Spleen (tissue), 11 donors: ENCODE results near the gene GNAI1. TPM values are rescaled to one million over a fixed set of nuclear protein-coding genes. Genes with fewer than 3 reads are reported as not detected.
"Not testable (repeated sequence)": the region's sequence is repeated elsewhere in the genome, so short reads cannot be mapped to it uniquely, and the experiment has no call there.

ENCODE experiments used
- DNase-seq: peaks from one replicate; pipeline ENCODE4 v3.0.0-alpha.2; 2020
- H3K27ac ChIP-seq, 8 donors: fragments of 200-600 bp; sonication (generic) in 7 of 8; 1 replicate in 4 of 8; 2 replicates in 4 of 8; pipeline versions ENCODE4 v1.5.0 to v1.8.0; 2016 to 2021; ENCODE audit warnings: inconsistent platforms in 4 of 8, mild to moderate bottlenecking in 4 of 8, moderate library complexity in 1 of 8
- H3K27me3 ChIP-seq, 7 donors: fragments of 200-600 bp; sonication (generic) in 6 of 7; replicated peaks in 1 of 7; 1 replicate in 4 of 7; 2 replicates in 3 of 7; pipeline versions ENCODE4 v1.5.0 to v1.8.0; 2016 to 2021; ENCODE audit warnings: inconsistent platforms in 3 of 7, mild to moderate bottlenecking in 1 of 7
- H3K36me3 ChIP-seq, 6 donors: fragments of 200-600 bp; sonication (generic) in 5 of 6; 1 replicate in 4 of 6; 2 replicates in 2 of 6; pipeline versions ENCODE4 v1.5.0 to v1.8.0; 2016 to 2021; ENCODE audit warnings: inconsistent platforms in 2 of 6
- H3K4me1 ChIP-seq, 6 donors: fragments of 200-600 bp; sonication (generic) in 5 of 6; 1 replicate in 3 of 6; 2 replicates in 3 of 6; pipeline versions ENCODE4 v1.5.0 to v1.8.0; 2016 to 2021; ENCODE audit warnings: inconsistent platforms in 3 of 6
- H3K4me3 ChIP-seq, 8 donors: fragments of 200-600 bp; sonication (generic) in 7 of 8; 1 replicate in 4 of 8; 2 replicates in 4 of 8; pipeline versions ENCODE4 v1.5.0 to v1.8.0; 2016 to 2021; ENCODE audit warnings: inconsistent platforms in 4 of 8, mild to moderate bottlenecking in 4 of 8, moderate library complexity in 2 of 8
- H3K9me3 ChIP-seq, 8 donors: fragments of 200-600 bp; sonication (generic) in 7 of 8; 1 replicate in 4 of 8; 2 replicates in 4 of 8; pipeline versions ENCODE4 v1.5.0 to v1.8.0; 2016 to 2021; ENCODE audit warnings: inconsistent platforms in 4 of 8
- POLR2A ChIP-seq, 3 donors: fragments of 450-650 bp; IDR thresholded peaks; one replicate each; pipeline ENCODE4 v1.5.1; 2017; ENCODE audit warnings: antibody characterized with exemption in 3 of 3, mild to moderate bottlenecking in 1 of 3
- POLR2AphosphoS5 ChIP-seq, 3 donors: sonication (generic); formaldehyde crosslinking; IDR thresholded peaks; one replicate each; pipeline ENCODE4 v1.5.1; 2017; ENCODE audit warnings: antibody characterized with exemption in 3 of 3
- WGBS, 5 donors: extraction: QIAGEN DNeasy Blood & Tissue Kit in 3 of 5; methylation state at CpG; one replicate each; pipeline versions ENCODE4 v1.1.5 to v1.1.7; 2013 to 2018; 5-methylcytosine and 5-hydroxymethylcytosine counted together
- intact Hi-C: fragments of 100-400 bp; cut with DNase I; formaldehyde crosslinking; loops from one replicate; pipeline ENCODE4 v1.15.0; 2023; ENCODE audit warnings: low total_unique reads
- polyA plus RNA-seq, 3 donors: library from polyadenylated mRNA; stranded (reverse); fragments of 200-250 nt; gene quantifications; one replicate each; pipeline ENCODE4 v1.2.1, GENCODE V29; 2013
- total RNA-seq, 7 donors: library from RNA; depleted of rRNA in 3 of 7; stranded (reverse); fragments of >200 nt in 3 of 7; fragmentation: NEBNext Ultra II Directional in 4 of 7; extraction: Animal tissue kit (Norgen Biotek cat#: 25700) in 4 of 7; gene quantifications; one replicate each; pipeline versions ENCODE4 v1.1.0 to v1.2.1, GENCODE V29; 2016 to 2021
- TF ChIP-seq, protein P1 (sequence below), 11 experiments: fragments of 200-600 bp in 7 of 11; fragments of 450-650 bp in 4 of 11; sonication (generic) in 4 of 11; IDR thresholded peaks in 8 of 11; conservative IDR thresholded peaks in 3 of 11; 1 replicate in 7 of 11; 2 replicates in 4 of 11; pipeline versions ENCODE4 v1.4.0 to v1.8.0; 2016 to 2021; ENCODE audit warnings: antibody characterized with exemption in 11 of 11, inconsistent platforms in 4 of 11, mild to moderate bottlenecking in 1 of 11
- donor health status: healthy with polysubstance abuse.
- donor health status: DM: no; HTN: no; CAD: no; lungs with moderate emphysema.
- donor health status: DM: no; HTN: no; CAD: no.
- donor health status: Bipolar disorder and iron deficiency.
- donor health status: healthy.
- donor health status: DM: no; HTN: no; CAD: no.
- donor health status: DM: yes; HTN: yes; CAD: no.

The GNAI1 gene
- total and polyA plus RNA-seq, 10 donors = 2.5 to 16.3 (median 12.2) TPM

GRCh38 chr7:80155374-80155773, 20.7 kb downstream of the GNAI1 start:
- H3K4me1 ChIP-seq = no peaks in the 10 kb centered on the region
- TF ChIP-seq POLR2A (IDR thresholded peaks at IDR 0.05) = no peak
- no peak for TF ChIP-seq POLR2AphosphoS5 (IDR thresholded peaks at IDR 0.05)
- TF ChIP-seq, protein P1, sequence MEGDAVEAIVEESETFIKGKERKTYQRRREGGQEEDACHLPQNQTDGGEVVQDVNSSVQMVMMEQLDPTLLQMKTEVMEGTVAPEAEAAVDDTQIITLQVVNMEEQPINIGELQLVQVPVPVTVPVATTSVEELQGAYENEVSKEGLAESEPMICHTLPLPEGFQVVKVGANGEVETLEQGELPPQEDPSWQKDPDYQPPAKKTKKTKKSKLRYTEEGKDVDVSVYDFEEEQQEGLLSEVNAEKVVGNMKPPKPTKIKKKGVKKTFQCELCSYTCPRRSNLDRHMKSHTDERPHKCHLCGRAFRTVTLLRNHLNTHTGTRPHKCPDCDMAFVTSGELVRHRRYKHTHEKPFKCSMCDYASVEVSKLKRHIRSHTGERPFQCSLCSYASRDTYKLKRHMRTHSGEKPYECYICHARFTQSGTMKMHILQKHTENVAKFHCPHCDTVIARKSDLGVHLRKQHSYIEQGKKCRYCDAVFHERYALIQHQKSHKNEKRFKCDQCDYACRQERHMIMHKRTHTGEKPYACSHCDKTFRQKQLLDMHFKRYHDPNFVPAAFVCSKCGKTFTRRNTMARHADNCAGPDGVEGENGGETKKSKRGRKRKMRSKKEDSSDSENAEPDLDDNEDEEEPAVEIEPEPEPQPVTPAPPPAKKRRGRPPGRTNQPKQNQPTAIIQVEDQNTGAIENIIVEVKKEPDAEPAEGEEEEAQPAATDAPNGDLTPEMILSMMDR (IDR thresholded peaks at IDR 0.05 in 8 of 11, conservative IDR thresholded peaks at IDR 0.05 in 3 of 11) = no peak
- 86 to 92% (median 90%) methylated on average over 1 of the region's 1 CpG for WGBS, 5 donors
- no peak for DNase-seq
- H3K9me3 ChIP-seq = no peaks in the 10 kb centered on the region
- no peak overlapping the region for H3K27ac ChIP-seq
- intact Hi-C loops = no loop called here
- no peak overlapping the region for H3K4me3 ChIP-seq
- no peaks in the 10 kb centered on the region for H3K27me3 ChIP-seq
- no peaks in the 10 kb centered on the region for H3K36me3 ChIP-seq

GRCh38 chr7:80157770-80158169, 23.1 kb downstream of the GNAI1 start:
- H3K27me3 ChIP-seq, H3K9me3 ChIP-seq, H3K4me3 ChIP-seq, H3K4me1 ChIP-seq, DNase-seq, intact Hi-C loops, H3K27ac ChIP-seq, H3K36me3 ChIP-seq: not testable (repeated sequence)
- WGBS, 5 donors = 85 to 91% (median 88%) methylated on average over 4 of the region's 4 CpGs

GRCh38 chr7:80159802-80160201, 25.2 kb downstream of the GNAI1 start:
- no peak overlapping the region for H3K4me3 ChIP-seq
- DNase-seq = no peak
- intact Hi-C loops = no loop called here

DNA sequence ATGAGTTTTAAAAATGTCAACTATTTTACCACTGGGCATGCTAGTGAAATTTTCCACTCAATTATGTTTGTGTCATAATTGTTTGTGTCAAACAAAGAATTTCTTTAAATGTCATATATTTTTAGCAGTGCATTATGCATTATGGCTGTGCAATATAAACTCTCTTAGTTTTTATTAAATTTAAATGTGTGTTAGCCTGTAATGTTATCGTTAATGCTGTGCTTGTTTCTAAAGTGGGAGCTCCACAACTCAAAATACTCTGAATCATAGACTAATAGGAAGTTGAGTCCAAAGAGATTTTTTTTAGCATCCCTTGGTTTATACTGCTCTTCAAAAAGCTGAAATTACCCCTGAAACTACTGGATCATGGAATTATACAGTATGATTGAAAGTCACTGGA, 26.8 kb downstream of the GNAI1 start:
- no peak for DNase-seq
- peaks cover 0 to 4% (median 0%) of the 10 kb centered on the region in 8 donors for H3K9me3 ChIP-seq
- H3K4me1 ChIP-seq = no peaks in the 10 kb centered on the region
- H3K4me3 ChIP-seq = no peak overlapping the region
- TF ChIP-seq POLR2AphosphoS5 (IDR thresholded peaks at IDR 0.05) (no peak), POLR2A (IDR thresholded peaks at IDR 0.05) (no peak)
- TF ChIP-seq, protein P1 (IDR thresholded peaks at IDR 0.05 in 8 of 11, conservative IDR thresholded peaks at IDR 0.05 in 3 of 11) = no peak
- 62 to 76% (median 71%) methylated on average over 1 of the region's 1 CpG for WGBS, 5 donors
- H3K27ac ChIP-seq = no peak overlapping the region
- H3K36me3 ChIP-seq = no peaks in the 10 kb centered on the region
- no peaks in the 10 kb centered on the region for H3K27me3 ChIP-seq
- intact Hi-C loops = no loop called here

More at GRCh38 chr7:80159802-80160201, 25.2 kb downstream of the GNAI1 start:
- TF ChIP-seq, protein P1 (IDR thresholded peaks at IDR 0.05 in 8 of 11, conservative IDR thresholded peaks at IDR 0.05 in 3 of 11) = no peak
- TF ChIP-seq POLR2A (IDR thresholded peaks at IDR 0.05) = no peak
- no peak for TF ChIP-seq POLR2AphosphoS5 (IDR thresholded peaks at IDR 0.05)
- H3K36me3 ChIP-seq = no peaks in the 10 kb centered on the region
- 91 to 97% (median 92%) methylated on average over 3 of the region's 3 CpGs for WGBS, 5 donors
- no peaks in the 10 kb centered on the region for H3K4me1 ChIP-seq
- H3K27me3 ChIP-seq = no peaks in the 10 kb centered on the region
- H3K9me3 ChIP-seq = peaks cover 0 to 4% (median 0%) of the 10 kb centered on the region in 8 donors
- no peak overlapping the region for H3K27ac ChIP-seq

- H3K27ac ChIP-seq = no peak overlapping the region
- H3K4me3 ChIP-seq = no peak overlapping the region
- H3K4me1 ChIP-seq = no peaks in the 10 kb centered on the region
- TF ChIP-seq POLR2A (IDR thresholded peaks at IDR 0.05) (no peak), POLR2AphosphoS5 (IDR thresholded peaks at IDR 0.05) (no peak)
- TF ChIP-seq, protein P1 (IDR thresholded peaks at IDR 0.05 in 8 of 11, conservative IDR thresholded peaks at IDR 0.05 in 3 of 11) = no peak
- intact Hi-C loops = no loop called here
- no peak for DNase-seq
- H3K9me3 ChIP-seq = peaks cover 0 to 12% (median 4%) of the 10 kb centered on the region in 8 donors
- H3K36me3 ChIP-seq = no peaks in the 10 kb centered on the region
- no peaks in the 10 kb centered on the region for H3K27me3 ChIP-seq
Observed at GRCh38 chr7:80165177-80165576, 30.5 kb downstream of the GNAI1 start.
